Measurements from ENCODE around the gene VAC14.

The VAC14 gene

GRCh38 chr16:70691223-70692129 is 109.5 kb downstream of the VAC14 start:
- no peak for DNase-seq (ENCODE audit: low read depth)

DNA sequence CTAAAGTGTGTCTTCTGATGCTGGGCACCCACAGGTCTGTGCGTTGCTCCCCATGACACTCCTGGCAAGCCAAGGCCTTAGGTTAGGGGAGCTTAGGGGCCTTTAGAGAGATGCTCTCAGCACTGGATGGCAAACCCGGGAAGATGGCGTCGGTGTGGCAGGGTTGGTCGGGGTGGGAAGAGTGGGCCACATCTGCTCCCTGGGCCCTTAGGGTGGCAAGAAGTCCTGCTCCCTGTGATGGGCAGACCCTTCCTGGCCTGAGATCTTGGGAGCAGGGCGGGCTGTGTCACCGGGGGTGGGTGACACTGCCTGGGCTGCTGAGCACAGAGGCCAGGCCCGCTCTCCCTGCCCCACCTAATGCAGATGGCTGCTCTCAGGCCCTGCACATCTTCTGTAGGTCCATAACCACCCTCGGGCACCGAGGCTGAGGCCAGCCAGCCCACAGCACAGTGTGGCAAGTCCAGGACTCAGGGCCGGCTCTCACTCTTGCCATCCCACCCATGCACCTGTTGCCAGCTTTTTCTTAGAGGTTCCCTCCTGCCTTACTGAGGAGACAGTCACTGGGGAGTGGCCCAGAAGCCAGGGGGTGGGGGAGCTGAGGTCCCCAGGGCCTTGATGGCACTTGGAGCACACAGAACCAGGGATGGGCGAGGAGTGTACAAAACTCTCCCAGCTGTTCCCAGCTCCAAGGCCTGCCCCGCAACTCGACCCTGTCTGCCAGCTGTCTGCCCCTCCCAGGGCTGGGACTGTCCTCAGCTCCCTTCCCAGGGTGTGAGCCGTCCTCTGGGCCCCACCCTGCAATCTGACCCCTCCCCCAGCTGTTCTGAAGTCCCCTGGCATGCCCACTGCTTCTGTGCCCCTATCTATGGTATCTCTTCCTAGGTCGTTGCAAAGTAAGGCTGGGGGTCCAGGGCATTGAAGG is 110.7 kb downstream of the VAC14 start:
- DNase-seq (ENCODE audit: low read depth), result no peak

- no peak for DNase-seq (ENCODE audit: low read depth)
These were observed 111.7 kb downstream of the VAC14 start for GRCh38 chr16:70689035-70689969.

DNA sequence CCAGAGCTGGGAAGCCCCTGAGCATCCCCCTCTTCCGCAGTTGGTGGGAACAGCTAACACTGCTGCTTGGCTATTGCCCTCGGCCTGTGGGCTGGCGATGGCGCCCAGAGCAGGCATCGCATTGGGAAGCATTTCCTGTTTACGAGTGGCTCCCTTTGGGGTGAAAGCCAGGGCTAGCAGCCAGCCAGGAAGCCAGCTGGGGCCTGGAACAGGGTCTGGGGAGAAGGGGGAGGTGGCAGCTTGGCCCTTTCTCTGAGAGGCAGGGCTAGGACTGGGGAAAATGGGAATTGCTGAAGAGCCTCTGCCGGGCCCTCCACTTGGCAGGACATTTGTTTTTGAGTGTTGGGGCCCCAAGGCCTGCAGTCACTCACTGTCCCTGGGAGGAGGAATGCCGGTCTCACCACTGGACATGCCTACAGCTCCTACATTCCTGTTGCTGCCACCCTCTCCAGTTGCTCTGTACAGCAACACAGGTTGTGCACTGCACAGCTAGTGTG is 112.7 kb downstream of the VAC14 start:
- no peak for DNase-seq (ENCODE audit: low read depth)

- no peak for DNase-seq (ENCODE audit: low read depth)
These were observed 113.2 kb downstream of the VAC14 start for GRCh38 chr16:70687671-70688245.

DNA sequence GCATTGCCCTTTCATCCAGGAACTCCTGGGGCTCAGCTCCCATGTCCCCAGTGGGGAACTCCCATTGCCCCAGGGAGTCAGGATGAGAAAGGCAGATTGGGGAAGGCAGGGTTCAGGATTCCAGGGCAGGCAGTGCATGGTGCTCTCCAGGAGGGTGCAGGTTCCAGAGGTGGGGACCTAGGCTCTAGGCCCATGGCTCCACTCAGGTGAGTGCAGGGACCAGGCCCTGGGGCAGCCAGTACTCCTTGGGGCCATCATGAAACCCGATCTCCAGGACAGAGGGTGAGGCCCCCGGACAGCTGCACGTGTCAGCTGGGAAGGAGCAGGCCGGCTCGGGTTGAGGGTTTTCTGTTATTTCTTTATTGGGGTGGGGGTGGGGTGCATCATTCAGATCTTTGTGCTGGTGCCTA is 113.9 kb downstream of the VAC14 start:
- DNase-seq (ENCODE audit: low read depth), result no peak

- no peak for DNase-seq (ENCODE audit: low read depth)
These were observed 114.4 kb downstream of the VAC14 start for GRCh38 chr16:70686376-70687101.

GRCh38 chr16:70685938-70686375 is 115.0 kb downstream of the VAC14 start, which contains the start of gene MTSS2:
TSS of gene MTSS2 (minus strand) at chr16:70686053. CDS start at chr16:70685791, 262 bp downstream.
- DNase-seq (ENCODE audit: low read depth), result no peak

DNA sequence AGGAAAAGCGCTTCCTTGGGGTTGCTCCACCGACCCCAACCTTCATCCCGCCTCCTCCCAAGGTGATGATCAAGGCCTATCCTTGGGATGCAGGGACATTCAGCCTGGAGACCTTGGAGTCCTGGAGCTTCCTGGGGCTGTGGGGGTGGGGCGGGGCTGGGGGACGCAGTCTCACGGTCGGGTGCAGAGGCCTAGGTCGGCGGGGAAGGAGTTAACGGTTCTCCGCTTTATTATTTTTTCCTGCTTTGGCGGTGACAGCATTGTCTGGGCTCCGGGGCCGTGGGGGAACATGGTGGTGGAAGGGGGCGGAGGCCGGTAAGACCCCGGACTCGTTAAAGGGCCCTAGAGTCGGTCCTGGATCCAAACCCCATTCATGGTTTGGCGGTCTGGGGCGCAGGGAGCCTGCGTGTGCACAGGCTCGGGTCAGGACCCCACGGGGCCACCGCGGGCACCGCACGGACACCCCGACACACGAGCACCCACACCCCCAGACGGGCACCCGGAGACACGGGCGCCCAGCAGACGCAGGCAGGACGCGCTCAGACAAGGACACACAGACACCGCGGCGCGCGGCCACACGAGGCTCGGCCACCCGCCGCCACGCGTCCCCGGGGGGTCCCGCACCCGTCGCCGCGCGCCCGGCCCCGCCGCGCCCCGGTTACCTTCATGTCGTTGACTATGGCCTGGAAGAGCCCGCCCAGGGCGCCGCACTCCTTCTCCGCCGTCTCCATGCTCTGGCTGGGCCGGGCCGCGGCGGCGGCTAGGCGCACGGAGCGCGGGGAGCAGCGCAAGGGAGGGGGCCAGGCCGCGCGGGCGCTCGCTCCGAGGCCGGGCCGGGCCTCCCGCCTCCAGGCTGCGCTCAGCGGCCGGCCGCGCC is 115.7 kb downstream of the VAC14 start:
- no peak for DNase-seq (ENCODE audit: low read depth)

GRCh38 chr16:70684146-70685060 is 116.6 kb downstream of the VAC14 start:
- no peak for DNase-seq (ENCODE audit: low read depth)

- DNase-seq (ENCODE audit: low read depth), result no peak
These were observed 117.6 kb downstream of the VAC14 start for GRCh38 chr16:70683146-70683944.

DNA sequence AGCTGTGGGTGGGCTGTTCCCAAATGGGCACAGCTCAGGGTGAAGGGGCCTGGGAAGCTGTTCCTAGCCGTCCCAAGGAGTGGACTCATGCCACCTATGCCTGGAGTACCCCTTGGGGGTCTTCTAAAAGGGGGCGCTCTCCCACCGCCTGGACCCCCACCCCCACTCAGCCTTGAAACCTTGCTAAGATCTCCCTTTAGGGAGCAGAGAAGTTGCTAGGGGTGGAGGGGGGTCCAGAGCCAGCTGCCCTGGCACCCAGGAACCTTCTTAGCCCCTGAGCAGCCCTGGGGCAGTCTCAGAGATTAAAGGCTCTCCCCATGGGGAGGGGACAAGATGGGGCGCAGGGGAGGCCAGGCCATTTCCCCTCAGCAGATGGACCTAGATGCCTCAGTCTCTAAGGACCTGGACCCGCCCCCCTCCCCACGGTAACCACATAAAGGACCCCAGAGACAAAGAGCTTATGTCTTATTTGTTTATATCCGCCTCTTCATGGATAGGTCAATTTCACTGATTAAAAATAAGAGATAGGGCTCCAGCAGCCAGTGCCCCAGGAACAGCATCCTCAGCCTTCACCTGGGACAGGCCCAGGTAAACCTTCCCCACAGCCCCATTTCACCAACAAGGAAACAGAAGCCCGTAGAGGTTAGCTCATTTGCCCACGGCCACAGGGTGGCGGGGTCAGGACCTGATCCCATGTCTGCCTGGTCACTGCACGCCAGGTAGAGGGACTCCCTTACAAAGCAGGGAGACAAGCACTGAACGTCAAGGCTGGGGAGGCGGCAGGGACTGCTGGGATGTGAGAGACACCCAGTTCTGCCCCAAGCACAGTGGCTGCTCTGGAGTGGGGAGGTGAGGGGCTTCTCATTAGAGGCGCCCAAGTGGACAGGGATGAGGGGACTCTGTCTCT is 118.5 kb downstream of the VAC14 start:
- no peak for DNase-seq (ENCODE audit: low read depth)

GRCh38 chr16:70681382-70682238 is 119.3 kb downstream of the VAC14 start:
- no peak for DNase-seq (ENCODE audit: low read depth)

DNA sequence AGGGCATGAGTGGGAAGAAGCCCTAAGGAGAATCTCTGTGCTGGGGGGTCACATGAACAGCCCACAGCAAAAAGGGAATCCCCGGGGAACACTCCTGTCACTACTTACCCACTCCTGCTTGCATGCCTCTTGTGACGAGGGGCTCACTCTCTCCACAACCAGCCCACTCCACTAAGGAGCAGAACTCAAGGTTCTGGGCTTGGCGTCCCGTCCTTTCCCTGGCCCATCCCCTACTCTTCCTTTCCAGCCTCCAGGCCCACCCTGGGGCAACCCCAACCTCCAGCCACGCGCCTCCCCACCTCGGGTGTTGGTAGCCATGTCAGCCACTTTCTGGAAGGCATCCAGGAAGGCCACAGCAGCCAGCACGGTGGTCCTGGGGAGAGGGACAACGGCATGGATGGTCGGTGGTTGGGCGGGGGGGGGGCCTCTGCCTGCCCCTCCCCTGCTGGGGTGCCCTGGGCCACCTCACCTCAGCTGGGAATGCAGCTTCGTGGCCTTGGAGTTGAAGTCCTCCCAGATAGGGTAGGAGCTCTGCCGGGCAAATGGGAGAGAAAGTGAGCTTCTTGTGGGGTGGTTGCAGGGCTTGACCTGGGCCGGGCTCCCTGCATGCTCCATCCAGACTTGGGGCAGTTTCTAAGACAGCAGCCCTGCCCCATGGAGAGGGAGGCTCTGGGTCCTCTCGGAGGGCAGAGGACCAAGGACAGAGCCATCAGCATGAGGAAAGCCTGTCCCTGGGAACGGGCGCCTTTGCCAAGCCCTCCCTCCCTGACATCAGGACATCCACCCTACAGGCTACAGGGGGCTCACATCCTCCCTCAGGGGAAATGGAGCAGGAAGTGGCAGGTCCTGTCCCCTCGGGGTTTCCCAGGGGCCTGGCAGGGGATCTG is 120.2 kb downstream of the VAC14 start:
- DNase-seq (ENCODE audit: low read depth), result no peak

Data from CMK (cell line).